ENCODE data around the gene NUAK2. TPM values are rescaled to one million over a fixed set of nuclear protein-coding genes. Genes with fewer than 3 reads are reported as not detected.
A peak's percentile ranks its signal among the peaks of the same experiment; 100 is the strongest.

Gene NUAK2
- total RNA-seq, 2 donors from 2014 or later: 11.2 to 20.8 TPM

GRCh38 chr1:205279986-205280385 is 41.6 kb downstream of the NUAK2 start:
- WGBS, 2 donors: 65 to 86% methylated on average over 3 of the region's 3 CpGs
- DNase-seq (no peak), ATAC-seq (no peak)
- no peaks in the 10 kb centered on the region for H3K36me3 ChIP-seq (replicated peaks in 1 of 2; ENCODE audit: insufficient read depth in 1 of 2, low read depth in 2 of 2)
- no peak overlapping the region for H3K4me3 ChIP-seq
- no peak for TF ChIP-seq CTCF (IDR thresholded peaks at IDR 0.05)
- intact Hi-C loops (cut with DNase I): no loop called here
- peaks cover 23% of the 10 kb centered on the region for H3K4me1 ChIP-seq
- H3K9me3 ChIP-seq: no peaks in the 10 kb centered on the region
- no peak overlapping the region for H3K27ac ChIP-seq
- no peaks in the 10 kb centered on the region for H3K27me3 ChIP-seq

GRCh38 chr1:205276689-205277065 is 44.9 kb downstream of the NUAK2 start:
- DNase-seq: no peak

GRCh38 chr1:205275916-205276688 is 45.4 kb downstream of the NUAK2 start:
- DNase-seq: peak in 3 of 4 donors; percentile 50 to 57 (median 53)
- intact Hi-C loops (cut with DNase I): no loop called here
- 68 to 77% methylated on average over 5 to 9 of the region's 9 CpGs for WGBS, 2 donors

More at GRCh38 chr1:205276689-205277065, 44.9 kb downstream of the NUAK2 start:
- peak overlapping the region; percentile 64 to 83 (median 78) for H3K27ac ChIP-seq
- WGBS, 2 donors: 65 to 78% methylated on average over 3 to 8 of the region's 8 CpGs
- H3K4me3 ChIP-seq: no peak overlapping the region
- H3K36me3 ChIP-seq (replicated peaks in 1 of 2; ENCODE audit: insufficient read depth in 1 of 2, low read depth in 2 of 2): no peaks in the 10 kb centered on the region
- peaks cover 28% of the 10 kb centered on the region for H3K4me1 ChIP-seq
- intact Hi-C loops (cut with DNase I): no loop called here
- TF ChIP-seq POLR2A (IDR thresholded peaks at IDR 0.05) (no peak), CTCF (IDR thresholded peaks at IDR 0.05) (no peak)
- no peaks in the 10 kb centered on the region for H3K9me3 ChIP-seq
- no peak for ATAC-seq
- no peaks in the 10 kb centered on the region for H3K27me3 ChIP-seq

GRCh38 chr1:205275133-205275532 is 46.4 kb downstream of the NUAK2 start:
- TF ChIP-seq POLR2A (IDR thresholded peaks at IDR 0.05) (peak in 1 of 3 donors; percentile 11), CTCF (IDR thresholded peaks at IDR 0.05) (peak in 4 of 7 experiments; percentile 32 to 44 (median 36))
- WGBS, 2 donors: 16% methylated on average over 2 to 3 of the region's 3 CpGs
- intact Hi-C loops (cut with DNase I): no loop called here

More at GRCh38 chr1:205275916-205276688, 45.4 kb downstream of the NUAK2 start:
- Histone ChIP-seq H3K4me3 (no peak overlapping the region), H3K36me3 (replicated peaks in 1 of 2; ENCODE audit: insufficient read depth in 1 of 2, low read depth in 2 of 2) (no peaks in the 10 kb centered on the region), H3K27ac (peak overlapping the region; percentile 64 to 83 (median 78)), H3K27me3 (no peaks in the 10 kb centered on the region), H3K9me3 (no peaks in the 10 kb centered on the region), H3K4me1 (peaks cover 28% of the 10 kb centered on the region)
- TF ChIP-seq POLR2A (IDR thresholded peaks at IDR 0.05) (no peak), CTCF (IDR thresholded peaks at IDR 0.05) (no peak)
- no peak for ATAC-seq

More at GRCh38 chr1:205275133-205275532, 46.4 kb downstream of the NUAK2 start:
- Histone ChIP-seq H3K27ac (peak overlapping the region; percentile 64 to 83 (median 78)), H3K4me1 (peaks cover 33% of the 10 kb centered on the region), H3K9me3 (no peaks in the 10 kb centered on the region), H3K4me3 (no peak overlapping the region), H3K27me3 (no peaks in the 10 kb centered on the region), H3K36me3 (replicated peaks in 1 of 2; ENCODE audit: insufficient read depth in 1 of 2, low read depth in 2 of 2) (no peaks in the 10 kb centered on the region)
- ATAC-seq (peak; percentile 77), DNase-seq (peak; percentile 84 to 96 (median 94))

Measured in body of pancreas (tissue), 4 donors.